Measurements from ENCODE around the gene CALML3.

- no peak for TF ChIP-seq GATA2 (IDR thresholded peaks at IDR 0.05; ENCODE audit: low read depth, low read length)
- no peak for TF ChIP-seq GATA3 (IDR thresholded peaks at IDR 0.05; ENCODE audit: low read depth, low read length)
These were observed 15.5 kb upstream of the CALML3 start for GRCh38 chr10:5509236-5509635.

All from SH-SY5Y (cell line).